ENCODE measurements around the gene CYB561A3.

The CYB561A3 gene

DNA sequence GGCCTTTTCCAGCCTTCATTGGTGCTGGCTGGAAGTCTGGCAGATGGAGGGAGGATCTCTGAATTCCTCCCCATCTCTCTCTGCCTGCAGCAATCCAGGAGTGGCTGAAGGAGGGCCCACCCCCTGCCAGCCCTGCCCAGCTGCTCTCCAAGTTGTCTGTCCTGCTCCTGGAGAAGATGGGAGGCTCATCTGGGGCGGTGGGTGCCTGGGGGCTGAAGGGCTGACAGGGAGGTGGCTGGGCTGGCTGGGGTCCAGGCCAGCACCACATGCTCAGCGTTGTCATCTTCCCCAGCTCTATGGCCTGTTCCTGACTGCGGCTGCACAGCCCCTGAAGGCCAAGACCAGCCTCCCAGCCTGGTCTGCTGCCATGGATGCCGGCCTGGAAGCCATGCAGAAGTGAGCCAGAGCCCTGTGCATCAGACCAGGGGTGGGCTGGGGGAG, 16.5 kb downstream of the CYB561A3 start:
- DNase-seq: no peak

DNA sequence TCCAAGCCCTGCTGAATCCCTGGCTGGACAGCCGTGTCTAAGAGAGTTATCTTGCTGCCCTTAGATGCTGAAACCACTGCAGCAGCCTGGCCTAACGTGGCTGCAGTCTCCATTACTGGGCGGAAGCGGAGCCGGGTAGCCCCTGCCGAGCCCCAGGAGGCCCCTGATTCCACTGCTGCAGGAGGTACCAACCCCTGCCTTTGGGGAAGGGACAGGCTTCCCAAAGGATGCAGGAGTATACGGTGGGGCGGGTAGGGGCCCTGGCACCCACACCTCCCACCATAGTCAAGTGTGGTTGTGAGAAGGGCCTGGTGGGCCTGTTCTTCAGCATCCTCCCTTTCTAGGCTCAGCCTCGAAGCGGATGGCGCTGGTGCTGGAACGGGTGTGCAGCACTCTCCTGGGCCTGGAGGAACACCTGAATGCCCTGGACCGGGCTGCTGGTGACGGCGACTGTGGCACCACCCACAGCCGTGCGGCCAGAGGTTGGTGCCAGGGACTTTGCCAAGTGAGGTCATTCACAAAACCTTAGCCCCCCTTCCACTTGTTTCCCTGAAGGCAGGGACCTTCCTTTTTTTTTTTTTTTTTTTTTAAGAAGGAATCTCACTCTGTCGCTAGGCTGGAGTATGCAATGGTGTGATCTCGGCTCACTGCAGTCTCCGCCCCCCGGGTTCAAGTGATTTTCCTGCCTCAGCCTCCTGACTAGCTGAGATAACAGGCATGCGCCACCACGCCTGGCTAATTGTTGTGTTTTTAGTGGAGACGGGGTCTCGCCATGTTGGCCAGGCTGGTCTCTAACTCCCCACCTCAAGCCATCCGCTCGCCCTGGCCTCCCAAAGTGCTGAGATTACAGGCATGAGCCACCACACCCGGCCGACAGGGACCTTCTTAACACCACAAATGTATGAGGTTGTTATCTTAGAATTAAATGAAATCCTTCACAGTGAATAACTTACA, 17.6 kb downstream of the CYB561A3 start:
- no peak for DNase-seq

DNA sequence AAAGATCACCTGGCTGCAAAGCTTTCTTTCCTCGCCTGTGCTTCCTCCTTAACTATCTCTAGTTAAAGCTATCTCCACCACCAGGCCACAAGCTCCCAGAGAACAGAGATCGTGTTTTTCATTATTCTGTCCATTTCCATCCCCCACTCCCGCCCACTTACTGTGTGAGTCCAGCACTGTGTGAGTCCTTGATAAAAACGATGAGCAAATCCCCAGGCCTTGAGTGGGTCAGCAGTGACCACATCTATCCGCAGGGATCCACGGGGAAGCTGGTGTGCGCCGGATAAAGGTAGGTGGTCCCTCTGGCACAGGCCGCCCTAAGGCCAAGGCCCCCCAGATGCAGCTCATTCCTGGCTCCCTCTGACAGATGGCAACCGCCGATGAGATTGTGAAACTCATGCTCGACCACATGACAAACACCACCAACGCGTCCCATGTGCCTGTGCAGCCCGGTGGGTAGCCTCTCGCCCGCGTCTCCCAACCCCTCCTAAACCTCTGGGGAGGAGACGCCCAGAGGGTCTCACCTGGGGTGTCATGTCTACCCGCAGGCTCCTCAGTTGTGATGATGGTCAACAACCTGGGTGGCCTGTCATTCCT, 19.4 kb downstream of the CYB561A3 start:
- no peak for DNase-seq

DNA sequence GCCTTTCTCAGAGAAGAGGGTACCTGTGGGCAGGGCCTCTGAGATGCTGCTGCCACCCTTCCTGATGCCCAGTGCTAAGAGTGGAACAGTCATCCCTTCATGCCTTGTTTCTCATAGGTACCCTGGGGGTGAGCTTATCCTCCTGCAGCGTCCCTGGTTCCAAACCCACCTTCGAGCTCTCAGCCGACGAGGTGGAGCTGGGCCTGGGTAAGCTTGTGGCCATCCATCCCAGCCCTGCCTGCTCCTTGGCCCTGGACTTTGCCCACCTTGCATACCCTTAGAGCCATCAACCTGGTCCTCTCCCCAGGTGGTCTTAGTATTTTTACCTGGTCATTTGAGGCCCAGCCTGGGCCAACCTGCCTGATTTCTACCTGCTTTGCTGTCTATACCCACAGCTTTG, 20.0 kb downstream of the CYB561A3 start:
- no peak for DNase-seq

DNA sequence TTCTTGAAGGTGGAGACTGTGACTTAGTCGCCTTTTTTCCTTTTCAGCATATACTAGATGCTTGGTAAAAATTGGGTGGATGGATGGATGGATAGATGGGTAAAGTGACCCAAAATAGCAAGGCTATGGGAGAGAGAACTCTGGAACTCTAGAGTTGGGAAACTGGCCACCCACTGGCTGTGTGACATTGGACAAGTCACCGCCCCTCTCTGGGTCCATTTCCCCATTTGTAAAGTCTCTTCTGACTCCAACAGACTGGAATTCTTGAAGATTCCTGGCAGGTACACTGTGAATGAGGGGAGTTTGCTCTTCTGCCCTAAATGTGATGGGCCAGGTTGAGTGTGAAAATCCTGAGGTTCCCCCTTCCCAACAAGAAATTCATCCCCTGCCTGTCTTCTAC, 20.7 kb downstream of the CYB561A3 start:
- DNase-seq: no peak

DNA sequence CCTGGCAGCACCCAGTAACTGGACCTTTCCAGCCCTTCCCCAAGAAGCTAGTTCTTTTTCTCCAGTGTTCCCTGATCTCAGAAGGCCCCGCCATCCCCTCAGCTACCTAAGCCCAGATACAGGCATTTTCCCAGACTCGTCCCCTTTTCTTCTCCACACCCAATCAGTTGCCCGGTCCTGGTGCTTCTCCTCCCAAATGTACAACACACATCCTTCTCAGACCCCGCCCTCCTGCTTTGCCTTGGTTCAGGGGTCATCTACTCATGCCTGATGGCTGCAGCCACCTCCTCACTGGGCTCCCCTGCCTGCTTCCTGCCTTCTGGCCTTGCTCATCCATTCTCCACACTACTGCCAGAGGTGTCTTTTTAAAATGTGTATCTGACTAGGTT, 22.2 kb downstream of the CYB561A3 start:
- DNase-seq: no peak

DNA sequence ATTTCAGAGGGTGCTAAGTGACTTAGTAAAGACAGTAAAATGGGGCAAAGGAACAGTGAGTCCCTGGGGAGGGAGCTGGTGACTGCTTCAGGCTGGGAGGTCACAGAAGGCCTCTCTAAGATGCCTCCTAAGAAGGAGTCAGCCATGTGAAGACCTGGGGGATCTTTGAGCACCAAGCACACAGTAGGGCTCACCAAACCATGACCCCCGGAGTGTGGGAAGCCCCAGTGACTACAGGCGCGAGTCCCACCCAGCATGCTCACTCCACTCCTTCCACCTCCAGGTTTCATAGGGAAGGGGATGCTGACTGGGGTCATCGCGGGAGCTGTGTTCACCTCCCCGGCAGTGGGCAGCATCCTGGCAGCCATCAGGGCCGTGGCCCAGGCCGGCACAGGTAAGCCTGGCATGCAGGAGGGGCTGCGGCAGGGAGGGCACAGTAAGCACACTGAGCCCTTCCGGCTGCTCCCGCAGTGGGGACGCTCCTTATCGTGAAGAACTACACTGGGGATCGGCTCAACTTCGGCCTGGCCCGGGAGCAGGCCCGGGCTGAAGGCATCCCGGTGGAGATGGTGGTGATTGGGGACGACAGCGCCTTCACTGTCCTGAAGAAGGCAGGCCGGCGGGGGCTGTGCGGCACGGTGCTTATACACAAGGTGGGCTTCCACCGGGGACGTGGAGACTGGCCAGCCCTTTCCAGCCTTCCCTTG, 22.7 kb downstream of the CYB561A3 start:
- DNase-seq: no peak

DNA sequence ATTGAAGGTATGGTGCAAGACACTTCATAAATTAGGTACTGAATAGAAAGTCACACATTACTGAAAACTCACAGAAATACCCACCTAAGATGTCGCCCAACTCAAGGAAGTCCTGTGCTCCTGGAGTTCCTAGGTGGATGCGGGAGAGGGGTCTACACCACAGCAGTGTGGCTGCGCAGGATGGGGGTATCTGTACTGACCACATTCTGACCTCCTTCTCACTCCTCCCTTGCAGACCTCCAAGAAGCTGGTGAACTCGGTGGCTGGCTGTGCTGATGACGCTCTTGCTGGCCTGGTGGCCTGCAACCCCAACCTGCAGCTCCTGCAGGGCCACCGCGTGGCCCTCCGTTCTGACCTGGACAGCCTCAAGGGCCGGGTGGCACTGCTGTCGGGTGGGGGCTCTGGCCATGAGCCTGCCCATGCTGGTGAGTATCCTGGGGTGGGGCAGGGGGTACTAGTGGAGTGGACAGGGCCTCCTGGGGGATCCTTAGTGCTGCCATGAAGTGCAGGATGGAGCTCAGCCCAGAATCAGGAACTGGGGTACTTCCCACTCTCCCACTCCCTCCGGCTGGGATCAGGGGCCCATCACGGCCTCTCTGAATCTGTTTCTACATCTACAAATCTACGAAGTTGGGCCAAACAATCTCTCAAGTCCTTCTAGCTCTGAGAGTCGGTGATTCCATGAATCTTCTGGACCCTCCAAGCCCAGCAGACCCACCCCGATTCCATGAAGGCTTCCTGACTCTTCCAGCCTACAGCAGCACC, 23.8 kb downstream of the CYB561A3 start:
- DNase-seq: no peak

DNA sequence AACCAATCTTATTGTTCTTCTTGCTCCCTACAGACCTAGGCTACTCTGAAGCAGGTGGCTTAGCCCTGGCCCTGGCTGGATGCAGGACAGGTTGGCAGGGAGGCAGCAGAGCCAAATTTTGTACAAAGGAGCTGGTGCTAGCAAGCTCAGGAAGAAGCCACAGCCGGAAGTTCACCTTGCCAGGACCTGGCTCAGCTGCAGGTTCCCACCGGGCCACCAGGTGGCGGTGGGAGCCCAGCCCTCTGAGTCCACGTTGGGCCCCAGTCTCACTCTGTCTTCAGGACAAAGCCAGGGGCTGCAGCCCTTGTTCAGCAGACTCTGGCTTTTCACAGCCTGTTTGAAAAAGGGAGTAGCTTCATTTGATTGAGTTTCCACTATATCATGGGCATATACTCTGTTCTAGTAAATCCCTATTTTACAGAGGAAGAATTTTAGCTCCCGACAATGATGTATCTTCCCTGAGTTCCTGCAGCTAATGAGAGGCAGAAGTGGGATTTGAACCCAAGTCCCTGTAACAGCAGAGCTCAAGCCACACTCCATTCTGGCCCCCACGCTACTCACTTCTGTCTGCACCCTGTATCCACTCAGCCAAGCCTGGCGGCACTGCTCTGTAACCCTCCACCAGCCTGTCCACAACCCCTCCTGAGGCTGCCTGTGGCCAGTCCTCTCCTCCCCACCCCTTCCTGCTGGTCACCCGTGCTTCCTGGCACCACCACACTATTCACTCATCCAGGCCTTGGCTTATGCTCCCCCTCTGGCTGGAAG, 25.3 kb downstream of the CYB561A3 start:
- peak; percentile 69 for DNase-seq

DNA sequence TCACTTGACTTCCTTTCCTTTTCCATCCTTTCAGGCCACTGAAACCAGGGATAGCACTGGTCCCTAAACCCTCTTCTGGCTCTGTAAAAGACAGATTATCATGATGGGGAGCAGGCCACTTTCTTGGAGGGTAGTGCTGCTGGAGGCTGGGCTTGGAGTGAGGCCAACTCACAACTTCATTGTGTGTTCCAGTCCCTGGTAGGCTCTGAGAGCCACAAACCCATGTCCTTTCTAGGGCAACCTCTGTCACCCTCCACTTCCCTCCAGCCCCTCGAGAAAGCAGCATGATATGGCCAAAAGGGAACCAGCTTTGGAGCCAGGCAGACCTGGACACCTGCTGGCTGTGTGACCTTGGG, 26.3 kb downstream of the CYB561A3 start:
- no peak for DNase-seq

DNA sequence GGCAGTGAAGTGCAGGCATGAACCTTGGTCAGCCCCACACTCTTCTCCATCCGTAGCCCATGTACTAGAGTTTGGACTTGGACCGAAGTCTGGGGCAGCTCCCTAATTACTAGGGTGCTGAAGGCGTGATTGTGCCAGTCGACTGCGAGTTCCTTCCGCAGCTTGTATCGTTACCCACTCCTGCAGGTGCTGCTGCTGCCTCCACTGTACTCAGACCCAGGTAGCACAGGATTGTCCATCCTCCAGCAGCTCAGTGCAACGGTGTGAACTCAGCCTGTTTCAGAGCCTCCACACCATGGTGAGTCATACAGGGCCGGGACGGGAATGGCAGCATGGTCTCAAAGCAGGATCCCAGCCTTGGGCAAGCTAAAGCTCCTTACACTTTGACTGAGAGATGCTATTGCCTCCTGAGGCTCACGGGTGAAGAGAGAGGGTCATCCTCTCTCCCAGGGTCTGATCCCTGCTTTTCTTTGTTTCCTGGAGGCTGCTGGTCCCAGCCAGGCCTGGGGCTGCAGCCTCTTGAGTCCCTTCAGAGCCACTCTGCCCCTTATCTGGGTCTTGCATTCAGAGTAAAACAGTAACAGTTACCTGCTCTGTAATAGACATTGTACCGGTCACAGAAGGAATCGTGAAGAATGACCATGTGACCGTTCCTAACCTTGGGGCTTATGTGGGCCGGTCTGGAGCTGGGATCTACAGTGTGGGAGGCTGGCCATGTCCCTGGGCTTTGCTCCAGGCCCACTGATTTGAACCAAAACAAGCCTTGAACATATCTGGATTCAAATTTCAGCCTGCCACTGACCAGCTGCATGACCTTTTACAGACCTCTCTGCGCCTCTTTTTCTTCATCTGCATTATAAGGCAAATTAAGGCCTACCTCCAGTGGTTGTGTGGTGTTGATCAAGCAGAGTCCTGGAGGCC, 27.0 kb downstream of the CYB561A3 start:
- DNase-seq: no peak

DNA sequence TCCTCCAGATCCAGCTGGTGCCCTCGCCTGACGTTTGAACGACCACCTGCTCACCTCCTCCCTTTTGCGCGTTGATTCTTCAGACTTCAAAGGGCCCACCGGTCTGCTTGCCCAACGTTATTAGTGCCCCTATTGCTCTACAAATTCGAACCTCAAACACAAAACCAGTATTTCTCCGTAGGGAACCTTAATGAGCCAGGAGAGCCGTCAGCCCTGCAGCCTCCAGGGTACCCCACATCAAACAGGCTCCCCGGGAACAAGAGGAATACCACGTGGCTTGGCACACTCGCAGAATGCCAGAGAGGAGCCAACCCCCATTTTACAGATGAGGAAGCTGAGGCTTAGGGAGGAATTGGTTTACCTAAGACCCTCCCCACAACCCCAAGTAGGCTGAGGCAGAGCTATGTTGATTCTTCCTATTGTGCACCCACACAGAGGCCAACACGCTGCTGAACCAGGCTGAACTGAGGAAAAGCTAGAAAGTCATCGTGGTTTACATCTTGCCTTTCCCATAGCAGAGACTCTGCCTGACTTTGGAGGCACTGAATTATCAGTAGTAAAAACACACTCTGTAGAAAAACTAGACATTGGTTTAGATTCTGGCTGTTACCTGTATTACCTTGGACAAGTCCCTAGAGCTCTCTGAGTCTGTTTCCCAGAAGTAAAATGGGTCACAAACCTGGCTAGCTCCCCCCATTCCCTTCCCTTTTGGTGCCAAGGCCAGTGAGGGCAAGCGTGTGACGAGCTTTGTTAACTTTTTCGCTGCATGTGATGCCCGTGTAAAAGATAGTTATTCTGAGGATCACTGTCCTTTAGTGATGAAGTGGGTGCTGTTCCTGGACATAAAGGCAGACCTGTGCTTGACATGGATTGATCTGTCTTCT, 27.9 kb downstream of the CYB561A3 start:
- DNase-seq: no peak

DNA sequence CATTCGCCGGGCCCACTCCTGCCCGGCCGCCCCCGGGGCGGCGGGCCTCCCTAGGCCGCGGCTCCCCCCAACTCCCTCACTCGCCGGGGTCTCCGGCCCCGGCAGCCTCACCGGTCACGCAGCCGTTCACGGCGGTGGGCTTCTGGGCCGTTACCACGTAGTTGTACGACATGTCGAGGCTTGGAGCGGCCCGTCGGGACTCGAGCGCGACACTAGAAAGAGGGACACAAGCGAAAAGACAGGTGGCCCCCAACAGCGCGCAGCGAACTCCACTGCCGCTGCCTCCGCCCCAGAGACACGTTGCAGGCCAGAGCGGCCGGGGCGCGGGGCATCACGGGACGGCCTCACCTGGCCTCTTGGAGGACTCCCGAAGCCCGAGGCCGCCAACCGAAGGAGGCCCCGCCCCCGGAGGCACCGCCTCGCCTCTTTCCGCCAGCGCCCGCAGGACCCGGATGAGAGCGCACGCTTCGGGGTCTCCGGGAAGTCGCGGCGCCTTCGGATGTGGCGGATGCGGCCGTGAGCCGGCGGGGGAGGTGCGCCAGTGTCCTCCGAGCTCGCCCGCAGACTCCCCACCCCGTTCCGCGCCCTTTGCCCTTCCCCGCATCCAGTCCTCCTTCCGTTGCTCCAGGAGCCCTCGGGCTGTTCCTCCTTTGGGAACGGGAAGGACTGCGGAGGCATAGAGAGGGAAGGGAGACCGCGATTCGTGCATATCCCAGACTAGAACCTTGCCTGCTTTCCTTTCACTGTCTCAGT, 28.7 kb downstream of the CYB561A3 start, which contains the start of the genes DDB1 and TKFC:
Gene DDB1 (minus strand): TSS at position 309 of the 753 bp plus-strand sequence. CDS start 137 bp downstream, at position 172.
Gene TKFC (plus strand): TSS at position 432 of the 753 bp plus-strand sequence. CDS start 1,501 bp downstream, outside the sequence.
- DNase-seq: peak; percentile 93

DNA sequence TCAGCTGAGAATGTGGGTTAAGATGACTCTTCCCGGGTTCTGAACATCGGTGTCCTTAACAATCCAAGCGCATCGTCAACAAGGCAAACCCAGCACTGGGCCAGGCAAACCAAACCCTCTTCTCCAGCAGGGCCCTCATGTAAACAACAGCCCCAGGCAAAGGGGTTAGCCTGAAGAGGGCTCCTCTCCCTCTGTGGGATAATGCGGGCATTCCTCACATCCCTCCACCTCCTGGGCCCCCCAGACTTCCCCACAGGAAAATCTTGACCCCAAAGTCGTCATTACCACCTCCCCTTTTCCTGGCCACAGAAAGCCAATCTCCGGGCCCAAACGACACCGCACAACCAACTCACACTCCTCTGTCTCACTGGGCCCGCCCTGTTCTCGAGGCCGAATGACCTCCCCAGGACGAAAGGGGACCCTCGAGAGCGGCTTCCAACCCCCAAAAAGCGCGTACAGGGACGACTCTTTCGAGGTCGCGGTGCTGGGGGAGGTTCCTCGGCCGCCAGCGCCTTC, 29.3 kb downstream of the CYB561A3 start:
- DNase-seq: peak; percentile 22

DNA sequence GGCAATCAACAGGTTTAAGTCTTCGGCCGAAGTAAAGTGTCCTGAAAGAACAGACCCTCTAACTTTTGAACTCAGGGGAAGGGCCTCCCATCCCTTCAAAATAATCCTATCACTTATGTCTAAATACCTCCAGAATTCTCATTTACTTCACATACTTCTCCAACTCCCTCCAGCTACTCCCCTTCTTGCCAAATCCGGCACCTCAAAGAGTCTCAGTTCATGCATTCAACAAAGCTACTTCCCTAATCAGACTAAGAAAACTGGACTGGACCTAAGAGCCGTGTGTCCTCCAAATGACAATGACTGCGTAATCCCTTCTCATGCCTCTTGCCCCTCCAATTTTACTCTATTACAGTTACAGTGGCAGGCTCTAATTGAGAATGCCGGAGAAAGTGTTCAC, 30.0 kb downstream of the CYB561A3 start:
- DNase-seq: no peak

DNA sequence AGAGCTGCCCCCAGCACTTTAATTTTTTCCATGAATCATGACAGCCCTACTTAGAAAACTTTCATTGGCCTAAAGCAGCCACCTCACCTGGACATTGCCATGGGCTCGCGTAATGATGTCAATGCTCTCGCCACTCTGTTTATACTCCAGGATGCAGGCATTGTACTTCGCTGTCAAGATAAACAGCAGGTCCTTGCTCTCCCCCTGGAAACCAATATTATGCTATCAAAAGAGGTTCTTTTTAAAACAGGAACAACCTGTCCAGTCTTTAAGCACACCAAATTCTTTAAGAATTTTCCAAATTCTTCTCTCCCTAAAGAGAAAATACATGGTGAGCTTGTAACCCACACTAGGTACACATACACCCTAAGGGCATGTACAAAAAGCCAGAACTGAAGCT, 31.8 kb downstream of the CYB561A3 start:
- no peak for DNase-seq

DNA sequence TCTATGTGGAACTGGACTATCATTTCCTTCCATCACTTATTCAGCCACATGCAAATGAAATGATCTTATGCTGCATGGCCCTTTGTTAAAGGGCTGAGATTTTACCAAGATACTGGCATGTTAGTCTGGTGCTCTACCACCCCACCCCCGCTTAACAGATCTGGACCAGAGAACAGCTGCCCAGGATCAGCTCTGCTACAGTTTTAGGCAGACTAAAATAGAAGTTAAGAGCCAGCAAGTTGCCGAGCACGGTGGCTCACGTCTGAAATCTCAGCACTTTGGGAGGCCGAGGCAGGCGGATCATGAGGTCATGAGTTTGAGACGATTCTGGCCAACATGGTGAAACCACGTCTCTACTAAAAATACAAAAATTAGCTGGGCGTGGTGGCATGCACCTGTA, 33.3 kb downstream of the CYB561A3 start:
- DNase-seq: no peak

DNA sequence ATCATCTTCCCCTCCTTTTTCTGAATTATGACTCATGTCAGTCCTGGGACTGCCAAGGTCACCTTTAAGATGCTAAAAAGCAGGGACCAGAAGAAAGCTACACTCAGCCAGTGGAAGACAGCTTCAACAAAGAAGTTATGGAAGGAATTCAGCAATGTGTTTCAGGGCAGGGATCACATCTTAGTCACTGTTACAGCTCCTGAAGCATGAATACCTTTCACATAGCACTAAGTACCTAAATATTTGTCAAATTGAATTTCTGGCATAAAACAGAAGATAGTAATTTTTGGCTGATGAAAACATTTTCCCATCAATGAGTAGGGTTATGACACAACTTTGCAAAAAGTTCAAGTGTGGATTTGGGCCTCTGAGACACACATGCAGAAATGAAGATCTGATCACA, 34.0 kb downstream of the CYB561A3 start:
- peak; percentile 5 for DNase-seq

All from fibroblast of skin of scalp (primary cell).